WTC11 (cell line): ENCODE measurements around the gene KISS1R. TPM values are rescaled to one million over a fixed set of nuclear protein-coding genes. Genes with fewer than 3 reads are reported as not detected.

ENCODE experiments used
- ATAC-seq: fragments of 200-7000 bp; cut with Tn5 transposase; 2 replicates; pipeline ENCODE4 v1.10.0; 2021; ENCODE audit warnings: mild to moderate bottlenecking, moderate library complexity
- CTCF ChIA-PET: fragments of 300-600 bp; sonication (Branson Sonifier 250); formaldehyde crosslinking; loops from one replicate; lab custom pipeline; 2021; ENCODE audit warnings: antibody characterized with exemption; lab: Charles Lee
- POLR2A ChIA-PET: fragments of 350-600 bp; sonication (Branson Sonifier 250); formaldehyde crosslinking; loops from one replicate; lab custom pipeline; 2021; ENCODE audit warnings: antibody characterized with exemption; lab: Charles Lee
- DNase-seq: peaks from one replicate; pipeline ENCODE4 v3.0.0; 2021; ENCODE audit warnings: low spot score
- H3K27ac Mint-ChIP-seq: 2 replicates; pipeline ENCODE4 v1.8.0; 2021; ENCODE audit warnings: mixed read lengths
- H3K27me3 Mint-ChIP-seq: 2 replicates; pipeline ENCODE4 v1.8.0; 2021; ENCODE audit warnings: low read depth, mild to moderate bottlenecking, moderate library complexity, mixed read lengths
- H3K36me3 Mint-ChIP-seq: 2 replicates; pipeline ENCODE4 v1.8.0; 2021; ENCODE audit warnings: mixed read lengths
- H3K4me1 Mint-ChIP-seq: 2 replicates; pipeline ENCODE4 v1.8.0; 2022; ENCODE audit warnings: mixed read lengths
- H3K4me3 Mint-ChIP-seq: 2 replicates; pipeline ENCODE4 v1.8.0; 2021; ENCODE audit warnings: mild to moderate bottlenecking, moderate library complexity, mixed read lengths
- H3K9me3 Mint-ChIP-seq: 2 replicates; pipeline ENCODE4 v1.8.0; 2021; ENCODE audit warnings: mixed read lengths
- CBFB ChIP-seq: sonication (generic); formaldehyde crosslinking; IDR thresholded peaks from 2 replicates; pipeline ENCODE4 v1.8.1; 2022; ENCODE audit warnings: mild to moderate bottlenecking, low read depth, missing genetic modification reagents
- FOXP1 ChIP-seq: sonication (generic); formaldehyde crosslinking; IDR thresholded peaks from 2 replicates; pipeline ENCODE4 v1.8.0; 2022; ENCODE audit warnings: missing genetic modification reagents, mild to moderate bottlenecking, moderate library complexity, borderline replicate concordance
- GTF2I ChIP-seq: fragments of 250-450 bp; sonication (Bioruptor Pico); conservative IDR thresholded peaks from 2 replicates; pipeline ENCODE4 v1.4.0; 2021; ENCODE audit warnings: mild to moderate bottlenecking
- JAZF1 ChIP-seq: fragments of 250-450 bp; sonication (Bioruptor Pico); IDR thresholded peaks from 2 replicates; pipeline ENCODE4 v1.9.0; 2021; ENCODE audit warnings: moderate library complexity, mild to moderate bottlenecking, inconsistent platforms
- KAT7 ChIP-seq: sonication (generic); formaldehyde crosslinking; IDR thresholded peaks from 2 replicates; pipeline ENCODE4 v1.8.1; 2023; ENCODE audit warnings: missing genetic modification reagents, mild to moderate bottlenecking, borderline replicate concordance
- MXD4 ChIP-seq: fragments of 250-450 bp; sonication (Bioruptor Pico); IDR thresholded peaks from 2 replicates; pipeline ENCODE4 v1.8.0; 2021; ENCODE audit warnings: mild to moderate bottlenecking, moderate library complexity, borderline replicate concordance
- NFATC4 ChIP-seq: fragments of 250-450 bp; sonication (Bioruptor Pico); IDR thresholded peaks from 2 replicates; pipeline ENCODE4 v1.9.0; 2021; ENCODE audit warnings: mild to moderate bottlenecking
- NFE2L1 ChIP-seq: sonication (generic); formaldehyde crosslinking; IDR thresholded peaks from 2 replicates; pipeline ENCODE4 v1.8.1; 2023; ENCODE audit warnings: missing genetic modification reagents
- NFYB ChIP-seq: sonication (generic); formaldehyde crosslinking; conservative IDR thresholded peaks from 2 replicates; pipeline ENCODE4 v1.8.0; 2022; ENCODE audit warnings: low read depth, missing genetic modification reagents
- RORB ChIP-seq: fragments of 250-450 bp; sonication (Bioruptor Pico); IDR thresholded peaks from 2 replicates; pipeline ENCODE4 v1.9.0; 2021; ENCODE audit warnings: mild to moderate bottlenecking
- SP1 ChIP-seq: sonication (generic); formaldehyde crosslinking; conservative IDR thresholded peaks from 2 replicates; pipeline ENCODE4 v1.8.1; 2022; ENCODE audit warnings: missing genetic modification reagents
- TEAD4 ChIP-seq: sonication (generic); formaldehyde crosslinking; IDR thresholded peaks from 2 replicates; pipeline ENCODE4 v1.8.0; 2022; ENCODE audit warnings: mild to moderate bottlenecking, missing genetic modification reagents
- ZNF138 ChIP-seq: sonication (generic); formaldehyde crosslinking; conservative IDR thresholded peaks from 2 replicates; pipeline ENCODE4 v1.8.1; 2022; ENCODE audit warnings: mild to moderate bottlenecking, moderate library complexity, missing genetic modification reagents
- ZNF219 ChIP-seq: sonication (generic); formaldehyde crosslinking; IDR thresholded peaks from 2 replicates; pipeline ENCODE4 v1.8.0; 2023; ENCODE audit warnings: missing genetic modification reagents, mild to moderate bottlenecking, borderline replicate concordance
- ZNF263 ChIP-seq: sonication (generic); formaldehyde crosslinking; IDR thresholded peaks from 2 replicates; pipeline ENCODE4 v1.8.1; 2022; ENCODE audit warnings: low read depth, mild to moderate bottlenecking, moderate library complexity, missing genetic modification reagents
- ZNF416 ChIP-seq: fragments of 250-450 bp; sonication (Bioruptor Pico); IDR thresholded peaks from 2 replicates; pipeline ENCODE4 v1.9.0; 2021; ENCODE audit warnings: mild to moderate bottlenecking, inconsistent platforms
- ZNF671 ChIP-seq: fragments of 250-450 bp; sonication (Bioruptor Pico); IDR thresholded peaks from 2 replicates; pipeline ENCODE4 v1.8.0; 2021; ENCODE audit warnings: mild to moderate bottlenecking
- total RNA-seq: library from RNA; stranded (reverse); gene quantifications from 3 replicates; pipeline ENCODE4 v1.2.3, GENCODE V29; 2021
- TF ChIP-seq, protein P1 (sequence below): sonication (generic); formaldehyde crosslinking; IDR thresholded peaks from 2 replicates; pipeline ENCODE4 v1.8.0; 2022; ENCODE audit warnings: missing genetic modification reagents
- TF ChIP-seq, protein P2 (sequence below): sonication (generic); formaldehyde crosslinking; IDR thresholded peaks from 2 replicates; pipeline ENCODE4 v1.8.1; 2023; ENCODE audit warnings: mild to moderate bottlenecking, missing genetic modification reagents, moderate library complexity
- TF ChIP-seq, protein P3 (sequence below): fragments of 250-450 bp; sonication (Bioruptor Pico); conservative IDR thresholded peaks from 2 replicates; pipeline ENCODE4 v1.9.0; 2021; ENCODE audit warnings: mild to moderate bottlenecking
- TF ChIP-seq, protein P4 (sequence below): fragments of 250-450 bp; sonication (Bioruptor Pico); IDR thresholded peaks from 2 replicates; pipeline ENCODE4 v1.9.0; 2021; ENCODE audit warnings: moderate library complexity, mild to moderate bottlenecking, inconsistent platforms, borderline replicate concordance
- TF ChIP-seq, protein P5 (sequence below): sonication (generic); formaldehyde crosslinking; IDR thresholded peaks from 2 replicates; pipeline ENCODE4 v1.8.1; 2023; ENCODE audit warnings: mild to moderate bottlenecking, missing genetic modification reagents
- TF ChIP-seq, protein P6 (sequence below): sonication (generic); formaldehyde crosslinking; IDR thresholded peaks from 2 replicates; pipeline ENCODE4 v1.8.0; 2022; ENCODE audit warnings: mild to moderate bottlenecking, missing genetic modification reagents

Gene KISS1R
- total RNA-seq, 1 experiment from 2014 or later = 2.9 TPM

DNA sequence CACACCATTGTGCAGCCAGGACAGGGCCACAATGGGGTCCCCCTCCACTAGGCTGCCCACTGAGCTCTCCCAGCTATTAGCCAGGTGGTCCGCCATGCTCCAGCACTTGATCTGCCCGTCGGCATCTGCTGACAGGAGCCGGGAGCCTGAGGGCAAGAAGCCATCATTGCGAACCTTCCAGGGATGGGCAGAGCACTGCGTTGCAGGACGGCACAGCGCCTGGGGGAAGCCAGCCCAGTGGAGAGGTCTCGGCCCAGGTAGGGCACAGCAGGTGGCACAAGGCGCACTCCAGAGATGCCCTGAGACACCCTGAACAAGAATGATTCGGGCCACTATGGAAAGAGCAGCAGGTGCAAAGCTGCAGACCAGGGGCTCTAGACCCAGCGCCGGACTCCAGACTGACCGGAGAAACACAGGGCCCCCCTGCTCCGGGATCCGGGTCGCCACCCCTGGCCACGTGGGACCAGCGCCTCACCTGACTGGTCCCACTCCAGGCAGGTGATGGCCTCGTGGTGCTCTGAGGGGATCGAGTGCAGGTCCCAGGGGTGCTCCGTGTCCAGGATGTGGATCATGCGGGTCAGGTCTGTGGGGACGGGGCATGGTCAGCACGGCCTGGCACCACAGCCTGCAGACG is 27.4 kb upstream of the KISS1R start:
- Mint-ChIP-seq H3K4me3 (no peak overlapping the region), H3K4me1 (no peaks in the 10 kb centered on the region), H3K27me3 (peaks cover 3% of the 10 kb centered on the region; the same call in 1 of the 2 replicates), H3K9me3 (no peaks in the 10 kb centered on the region), H3K27ac (no peak overlapping the region), H3K36me3 (no peaks in the 10 kb centered on the region; the same call in 1 of the 2 replicates)
- POLR2A ChIA-PET = no interaction called here
- DNase-seq = no peak
- CTCF ChIA-PET = no interaction called here
- no peak for ATAC-seq
- no peak for TF ChIP-seq ZNF416 (CRISPR knock-in tag)
- TF ChIP-seq GTF2I (CRISPR knock-in tag) = no peak
- TF ChIP-seq, protein P1, sequence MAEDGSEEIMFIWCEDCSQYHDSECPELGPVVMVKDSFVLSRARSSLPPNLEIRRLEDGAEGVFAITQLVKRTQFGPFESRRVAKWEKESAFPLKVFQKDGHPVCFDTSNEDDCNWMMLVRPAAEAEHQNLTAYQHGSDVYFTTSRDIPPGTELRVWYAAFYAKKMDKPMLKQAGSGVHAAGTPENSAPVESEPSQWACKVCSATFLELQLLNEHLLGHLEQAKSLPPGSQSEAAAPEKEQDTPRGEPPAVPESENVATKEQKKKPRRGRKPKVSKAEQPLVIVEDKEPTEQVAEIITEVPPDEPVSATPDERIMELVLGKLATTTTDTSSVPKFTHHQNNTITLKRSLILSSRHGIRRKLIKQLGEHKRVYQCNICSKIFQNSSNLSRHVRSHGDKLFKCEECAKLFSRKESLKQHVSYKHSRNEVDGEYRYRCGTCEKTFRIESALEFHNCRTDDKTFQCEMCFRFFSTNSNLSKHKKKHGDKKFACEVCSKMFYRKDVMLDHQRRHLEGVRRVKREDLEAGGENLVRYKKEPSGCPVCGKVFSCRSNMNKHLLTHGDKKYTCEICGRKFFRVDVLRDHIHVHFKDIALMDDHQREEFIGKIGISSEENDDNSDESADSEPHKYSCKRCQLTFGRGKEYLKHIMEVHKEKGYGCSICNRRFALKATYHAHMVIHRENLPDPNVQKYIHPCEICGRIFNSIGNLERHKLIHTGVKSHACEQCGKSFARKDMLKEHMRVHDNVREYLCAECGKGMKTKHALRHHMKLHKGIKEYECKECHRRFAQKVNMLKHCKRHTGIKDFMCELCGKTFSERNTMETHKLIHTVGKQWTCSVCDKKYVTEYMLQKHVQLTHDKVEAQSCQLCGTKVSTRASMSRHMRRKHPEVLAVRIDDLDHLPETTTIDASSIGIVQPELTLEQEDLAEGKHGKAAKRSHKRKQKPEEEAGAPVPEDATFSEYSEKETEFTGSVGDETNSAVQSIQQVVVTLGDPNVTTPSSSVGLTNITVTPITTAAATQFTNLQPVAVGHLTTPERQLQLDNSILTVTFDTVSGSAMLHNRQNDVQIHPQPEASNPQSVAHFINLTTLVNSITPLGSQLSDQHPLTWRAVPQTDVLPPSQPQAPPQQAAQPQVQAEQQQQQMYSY = no peak
- TF ChIP-seq, protein P2, sequence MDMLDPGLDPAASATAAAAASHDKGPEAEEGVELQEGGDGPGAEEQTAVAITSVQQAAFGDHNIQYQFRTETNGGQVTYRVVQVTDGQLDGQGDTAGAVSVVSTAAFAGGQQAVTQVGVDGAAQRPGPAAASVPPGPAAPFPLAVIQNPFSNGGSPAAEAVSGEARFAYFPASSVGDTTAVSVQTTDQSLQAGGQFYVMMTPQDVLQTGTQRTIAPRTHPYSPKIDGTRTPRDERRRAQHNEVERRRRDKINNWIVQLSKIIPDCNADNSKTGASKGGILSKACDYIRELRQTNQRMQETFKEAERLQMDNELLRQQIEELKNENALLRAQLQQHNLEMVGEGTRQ = no peak
- TF ChIP-seq, protein P3, sequence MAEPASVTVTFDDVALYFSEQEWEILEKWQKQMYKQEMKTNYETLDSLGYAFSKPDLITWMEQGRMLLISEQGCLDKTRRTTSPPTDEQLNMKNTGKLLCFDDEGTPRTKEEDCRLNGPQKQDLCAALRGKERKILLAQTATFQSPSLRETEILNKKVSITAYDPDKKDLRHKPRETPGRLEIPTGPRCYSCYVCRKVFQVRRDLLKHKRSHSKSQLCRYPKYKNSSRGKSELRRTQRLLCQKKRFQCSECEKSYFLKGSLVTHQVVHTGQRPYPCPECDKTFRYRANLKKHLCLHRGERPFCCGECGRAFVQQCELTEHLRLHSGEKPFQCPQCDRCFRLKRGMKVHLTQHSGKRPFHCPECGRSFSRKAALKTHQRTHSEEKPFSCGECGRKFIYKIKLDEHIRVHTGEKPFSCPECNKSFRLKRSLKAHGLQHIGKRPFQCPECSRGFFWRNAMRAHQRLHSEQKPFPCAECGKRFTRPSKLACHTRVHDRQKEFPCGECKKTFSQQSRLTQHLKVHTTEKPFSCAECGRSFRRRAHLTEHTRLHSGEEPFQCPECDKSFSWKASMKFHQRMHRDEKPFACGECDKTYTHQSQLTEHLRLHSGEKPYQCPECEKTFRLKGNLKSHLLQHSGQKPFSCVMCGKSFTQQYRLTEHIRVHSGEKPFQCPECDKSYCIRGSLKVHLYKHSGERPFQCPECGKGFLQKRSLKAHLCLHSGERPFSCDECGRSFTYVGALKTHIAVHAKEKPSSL (CRISPR knock-in tag) = no peak
- TF ChIP-seq ZNF219 (CRISPR knock-in tag) = no peak
- no peak for TF ChIP-seq MXD4

DNA sequence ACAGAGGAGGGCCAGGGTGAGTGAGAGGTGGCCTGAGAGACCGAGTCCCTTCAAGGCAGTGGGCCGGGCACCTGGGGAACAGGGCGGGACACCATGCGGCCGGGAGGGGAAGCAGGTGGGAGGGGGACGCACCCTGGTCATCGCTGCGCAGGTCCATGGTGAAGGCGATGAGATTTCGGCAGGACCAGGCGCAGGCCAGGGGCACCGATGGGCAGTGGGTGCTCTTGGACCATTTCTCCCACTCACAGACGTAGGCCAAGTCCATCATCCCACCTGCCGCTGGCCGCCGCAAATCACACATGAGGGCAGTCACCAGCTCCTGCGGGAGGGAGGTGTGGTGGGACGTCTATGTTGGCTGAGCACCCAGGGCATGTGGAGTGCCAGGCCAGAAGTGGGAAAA is 26.3 kb upstream of the KISS1R start:
- H3K9me3 Mint-ChIP-seq = no peaks in the 10 kb centered on the region
- H3K27ac Mint-ChIP-seq = peak overlapping the region; percentile 76; the same call in 1 of the 2 replicates
- ATAC-seq = no peak
- no peaks in the 10 kb centered on the region; the same call in 1 of the 2 replicates for H3K36me3 Mint-ChIP-seq
- no peaks in the 10 kb centered on the region for H3K4me1 Mint-ChIP-seq
- ChIA-PET CTCF (no interaction called here), POLR2A (no interaction called here)
- DNase-seq = no peak
- H3K4me3 Mint-ChIP-seq = peak overlapping the region; percentile 49
- peaks cover 3% of the 10 kb centered on the region; the same call in 1 of the 2 replicates for H3K27me3 Mint-ChIP-seq
- TF ChIP-seq, protein P4, sequence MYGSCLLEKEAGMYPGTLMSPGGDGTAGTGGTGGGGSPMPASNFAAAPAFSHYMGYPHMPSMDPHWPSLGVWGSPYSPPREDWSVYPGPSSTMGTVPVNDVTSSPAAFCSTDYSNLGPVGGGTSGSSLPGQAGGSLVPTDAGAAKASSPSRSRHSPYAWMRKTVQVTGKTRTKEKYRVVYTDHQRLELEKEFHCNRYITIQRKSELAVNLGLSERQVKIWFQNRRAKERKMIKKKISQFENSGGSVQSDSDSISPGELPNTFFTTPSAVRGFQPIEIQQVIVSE (CRISPR knock-in tag) = no peak
- TF ChIP-seq NFYB (CRISPR knock-in tag) (no peak), FOXP1 (CRISPR knock-in tag) (no peak), TEAD4 (CRISPR knock-in tag) (no peak), SP1 (CRISPR knock-in tag) (no peak), RORB (CRISPR knock-in tag) (no peak), KAT7 (no peak), ZNF263 (CRISPR knock-in tag) (no peak), JAZF1 (no peak), CBFB (CRISPR knock-in tag) (no peak), ZNF138 (CRISPR knock-in tag) (no peak), NFATC4 (no peak), NFE2L1 (CRISPR knock-in tag) (no peak), ZNF671 (CRISPR knock-in tag) (no peak)
- TF ChIP-seq, protein P5, sequence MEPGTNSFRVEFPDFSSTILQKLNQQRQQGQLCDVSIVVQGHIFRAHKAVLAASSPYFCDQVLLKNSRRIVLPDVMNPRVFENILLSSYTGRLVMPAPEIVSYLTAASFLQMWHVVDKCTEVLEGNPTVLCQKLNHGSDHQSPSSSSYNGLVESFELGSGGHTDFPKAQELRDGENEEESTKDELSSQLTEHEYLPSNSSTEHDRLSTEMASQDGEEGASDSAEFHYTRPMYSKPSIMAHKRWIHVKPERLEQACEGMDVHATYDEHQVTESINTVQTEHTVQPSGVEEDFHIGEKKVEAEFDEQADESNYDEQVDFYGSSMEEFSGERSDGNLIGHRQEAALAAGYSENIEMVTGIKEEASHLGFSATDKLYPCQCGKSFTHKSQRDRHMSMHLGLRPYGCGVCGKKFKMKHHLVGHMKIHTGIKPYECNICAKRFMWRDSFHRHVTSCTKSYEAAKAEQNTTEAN = no peak
- TF ChIP-seq, protein P6, sequence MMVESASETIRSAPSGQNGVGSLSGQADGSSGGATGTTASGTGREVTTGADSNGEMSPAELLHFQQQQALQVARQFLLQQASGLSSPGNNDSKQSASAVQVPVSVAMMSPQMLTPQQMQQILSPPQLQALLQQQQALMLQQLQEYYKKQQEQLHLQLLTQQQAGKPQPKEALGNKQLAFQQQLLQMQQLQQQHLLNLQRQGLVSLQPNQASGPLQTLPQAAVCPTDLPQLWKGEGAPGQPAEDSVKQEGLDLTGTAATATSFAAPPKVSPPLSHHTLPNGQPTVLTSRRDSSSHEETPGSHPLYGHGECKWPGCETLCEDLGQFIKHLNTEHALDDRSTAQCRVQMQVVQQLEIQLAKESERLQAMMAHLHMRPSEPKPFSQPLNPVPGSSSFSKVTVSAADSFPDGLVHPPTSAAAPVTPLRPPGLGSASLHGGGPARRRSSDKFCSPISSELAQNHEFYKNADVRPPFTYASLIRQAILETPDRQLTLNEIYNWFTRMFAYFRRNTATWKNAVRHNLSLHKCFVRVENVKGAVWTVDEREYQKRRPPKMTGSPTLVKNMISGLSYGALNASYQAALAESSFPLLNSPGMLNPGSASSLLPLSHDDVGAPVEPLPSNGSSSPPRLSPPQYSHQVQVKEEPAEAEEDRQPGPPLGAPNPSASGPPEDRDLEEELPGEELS = no peak
- TF ChIP-seq, protein P2 = no peak
- TF ChIP-seq, all 79 proteins: peak for 0
